H1 (cell line): ENCODE measurements around the gene GREM2. TPM values are rescaled to one million over a fixed set of nuclear protein-coding genes. Genes with fewer than 3 reads are reported as not detected.

ENCODE experiments used
- CTCF ChIA-PET: fragments of 300-600 bp; sonication (Branson Sonifier 250); formaldehyde crosslinking; loops from one replicate; lab custom pipeline; 2021; ENCODE audit not compliant: partially characterized antibody; lab: Charles Lee
- POLR2A ChIA-PET: fragments of 300-600 bp; sonication (Branson Sonifier 250); formaldehyde crosslinking; loops from one replicate; lab custom pipeline; 2021; ENCODE audit warnings: inconsistent platforms; ENCODE audit not compliant: partially characterized antibody; lab: Charles Lee
- DNase-seq, 2 experiments: peaks; one replicate each; pipeline versions ENCODE4 v3.0.0 to v3.0.0-alpha.2; 2010 to 2022; ENCODE audit warnings: low spot score in 2 of 2, low read depth in 1 of 2, mixed read lengths in 1 of 2
- FAIRE-seq: peaks from 2 replicates; lab custom pipeline; 2011; peaks lifted over from hg19 to GRCh38; lab: Jason Lieb, UNC
- H2AFZ ChIP-seq: 2 replicates; pipeline ENCODE4 v1.8.1; 2012; ENCODE audit warnings: low read length, inconsistent platforms
- H2AK5ac ChIP-seq: 2 replicates; pipeline ENCODE4 v1.6.1; 2013; ENCODE audit warnings: low read depth, low read length
- H2BK120ac ChIP-seq: replicated peaks from 2 replicates; pipeline ENCODE3; 2013; ENCODE audit warnings: low read depth, low read length, inconsistent platforms
- H2BK12ac ChIP-seq: 2 replicates; pipeline ENCODE4 v1.6.1; 2013; ENCODE audit warnings: low read depth, low read length
- H2BK15ac ChIP-seq: 2 replicates; pipeline ENCODE4 v1.6.1; 2013; ENCODE audit warnings: low read length
- H2BK20ac ChIP-seq: 2 replicates; pipeline ENCODE4 v1.6.1; 2013; ENCODE audit warnings: low read length
- H2BK5ac ChIP-seq: 2 replicates; pipeline ENCODE4 v1.6.1; 2013; ENCODE audit warnings: low read depth, low read length
- H3K14ac ChIP-seq: 2 replicates; pipeline ENCODE4 v1.6.1; 2013; ENCODE audit warnings: inconsistent platforms; ENCODE audit not compliant: insufficient read length
- H3K18ac ChIP-seq: 2 replicates; pipeline ENCODE4 v1.6.1; 2013; ENCODE audit warnings: low read length; ENCODE audit errors: extremely low read depth
- H3K23ac ChIP-seq: 2 replicates; pipeline ENCODE4 v1.6.1; 2013; ENCODE audit warnings: inconsistent platforms; ENCODE audit not compliant: insufficient read length
- H3K23me2 ChIP-seq: 2 replicates; pipeline ENCODE4 v1.6.1; 2013; ENCODE audit warnings: low read depth, low read length
- H3K27ac ChIP-seq: 2 replicates; pipeline ENCODE4 v1.6.1; 2011; ENCODE audit warnings: low read depth, low read length, inconsistent platforms
- H3K27me3 ChIP-seq, 4 experiments: replicated peaks in 1 of 4; 1 replicate in 1 of 4; 2 replicates in 3 of 4; pipeline versions ENCODE4 v1.6.1 to v1.8.1; 2011 to 2013; ENCODE audit warnings: low read length in 3 of 4, mild to moderate bottlenecking in 3 of 4, inconsistent platforms in 2 of 4, mixed read lengths in 2 of 4, moderate library complexity in 1 of 4; ENCODE audit not compliant: control insufficient read depth in 3 of 4, insufficient read depth in 3 of 4; ENCODE audit errors: extremely low read depth in 1 of 4
- H3K36me3 ChIP-seq, 4 experiments: 2 replicates each; pipeline versions ENCODE4 v1.6.1 to v1.8.1; 2011 to 2013; ENCODE audit warnings: mild to moderate bottlenecking in 4 of 4, low read length in 3 of 4, moderate library complexity in 2 of 4, control low read depth in 1 of 4, inconsistent platforms in 1 of 4; ENCODE audit not compliant: insufficient read depth in 4 of 4, control insufficient read depth in 2 of 4
- H3K4ac ChIP-seq: replicated peaks from 2 replicates; pipeline ENCODE3; 2013; ENCODE audit warnings: low read length, low read depth, mixed read lengths, inconsistent platforms; ENCODE audit not compliant: insufficient read length
- H3K4me1 ChIP-seq, 4 experiments: replicated peaks in 1 of 4; 1 replicate in 1 of 4; 2 replicates in 3 of 4; pipeline versions ENCODE4 v1.6.1 to v1.8.1; 2011 to 2013; ENCODE audit warnings: low read length in 3 of 4, inconsistent platforms in 2 of 4, mixed read lengths in 1 of 4; ENCODE audit not compliant: insufficient read depth in 4 of 4, control insufficient read depth in 3 of 4
- H3K4me2 ChIP-seq, 2 experiments: 2 replicates each; pipeline versions ENCODE4 v1.6.1 to v1.8.1; 2011 to 2013; ENCODE audit warnings: low read depth in 2 of 2, low read length in 2 of 2, control low read depth in 1 of 2, inconsistent platforms in 1 of 2, mild to moderate bottlenecking in 1 of 2; ENCODE audit not compliant: insufficient read depth in 1 of 2
- H3K4me3 ChIP-seq, 4 experiments: fragments of 200-600, 300-600 bp in 1 of 4; sonication (generic), shearing (Covaris generic), sonication (Bioruptor Twin) in 1 of 4; 2 replicates each; pipeline versions ENCODE4 v1.5.1 to v1.8.1; 2011 to 2016; ENCODE audit warnings: low read length in 4 of 4, low read depth in 3 of 4, control low read depth in 2 of 4, inconsistent platforms in 2 of 4, mild to moderate bottlenecking in 2 of 4, mixed read lengths in 1 of 4, moderate library complexity in 1 of 4; ENCODE audit not compliant: insufficient read depth in 2 of 4; ENCODE audit errors: extremely low read depth in 1 of 4
- H3K56ac ChIP-seq: replicated peaks from 2 replicates; pipeline ENCODE3; 2013; ENCODE audit warnings: low read depth, mild to moderate bottlenecking, mixed read lengths, low read length, inconsistent platforms; ENCODE audit not compliant: insufficient read length
- H3K79me1 ChIP-seq: 2 replicates; pipeline ENCODE4 v1.6.1; 2013; ENCODE audit warnings: low read depth, low read length, control low read depth
- H3K79me2 ChIP-seq, 2 experiments: 2 replicates each; pipeline versions ENCODE4 v1.6.1 to v1.8.1; 2012 to 2013; ENCODE audit warnings: low read length in 2 of 2, mild to moderate bottlenecking in 2 of 2, inconsistent platforms in 1 of 2; ENCODE audit not compliant: insufficient read depth in 2 of 2, control insufficient read depth in 1 of 2
- H3K9ac ChIP-seq, 4 experiments: replicated peaks in 1 of 4; 1 replicate in 1 of 4; 2 replicates in 3 of 4; pipeline versions ENCODE4 v1.6.1 to v1.8.1; 2011 to 2013; ENCODE audit warnings: low read depth in 3 of 4, low read length in 3 of 4, control low read depth in 2 of 4, mild to moderate bottlenecking in 2 of 4, moderate library complexity in 2 of 4, inconsistent platforms in 1 of 4; ENCODE audit errors: extremely low read depth in 1 of 4
- H3K9me3 ChIP-seq, 2 experiments: 2 replicates each; pipeline versions ENCODE4 v1.6.1 to v1.8.1; 2012 to 2013; ENCODE audit warnings: mild to moderate bottlenecking in 2 of 2, moderate library complexity in 2 of 2, control low read depth in 1 of 2, inconsistent platforms in 1 of 2, low read depth in 1 of 2, low read length in 1 of 2, mixed read lengths in 1 of 2; ENCODE audit not compliant: insufficient read depth in 2 of 2
- H4K20me1 ChIP-seq, 2 experiments: replicated peaks in 1 of 2; 2 replicates each; pipeline versions ENCODE3 to v1.8.1; 2011 to 2013; ENCODE audit warnings: inconsistent platforms in 2 of 2, low read length in 2 of 2, mild to moderate bottlenecking in 1 of 2; ENCODE audit not compliant: insufficient read depth in 2 of 2, control insufficient read depth in 1 of 2
- H4K5ac ChIP-seq: 2 replicates; pipeline ENCODE4 v1.6.1; 2013; ENCODE audit warnings: low read length, low read depth, mixed read lengths, inconsistent platforms; ENCODE audit not compliant: insufficient read length
- H4K8ac ChIP-seq: 2 replicates; pipeline ENCODE4 v1.8.0; 2013; ENCODE audit warnings: mild to moderate bottlenecking, moderate library complexity, low read length, inconsistent platforms; ENCODE audit not compliant: insufficient read depth; ENCODE audit errors: extremely low read depth
- H4K91ac ChIP-seq: replicated peaks from 2 replicates; pipeline ENCODE3; 2013; ENCODE audit warnings: low read length, mixed read lengths, inconsistent platforms; ENCODE audit not compliant: insufficient read length
- BCL11A ChIP-seq, 2 experiments: IDR thresholded peaks; one replicate each; pipeline ENCODE4 v1.6.1; 2011; ENCODE audit warnings: low read depth in 2 of 2, low read length in 2 of 2, mild to moderate bottlenecking in 2 of 2
- GTF2F1 ChIP-seq: IDR thresholded peaks from 2 replicates; pipeline ENCODE4 v1.6.1; 2012; ENCODE audit warnings: low read depth, low read length, improper control_type of control experiment, borderline replicate concordance
- WGBS, 2 experiments: shearing (Covaris generic) in 1 of 2; methylation state at CpG; one replicate each; pipeline versions ENCODE4 v1.1.6 to v1.1.7; 2013 to 2015; ENCODE audit warnings: low lambda C conversion rate in 2 of 2, mixed read lengths in 2 of 2, inconsistent platforms in 1 of 2, low coverage in 1 of 2, missing lambda C conversion rate in 1 of 2; ENCODE audit not compliant: insufficient replicate concordance in 2 of 2, insufficient coverage in 1 of 2, insufficient read length in 1 of 2; ENCODE audit errors: extremely low coverage in 1 of 2, missing lambda C conversion rate in 1 of 2; 5-methylcytosine and 5-hydroxymethylcytosine counted together
- polyA plus RNA-seq, 7 experiments: library from polyadenylated mRNA; depleted of rRNA in 3 of 7; stranded (reverse) in 5 of 7; unstranded in 2 of 7; fragments of >200 nt in 5 of 7; fragments of 200-250 nt in 2 of 7; gene quantifications; 1 replicate in 5 of 7; 2 replicates in 1 of 7; 4 replicates in 1 of 7; pipeline versions ENCODE4 v1.2.1 to v1.2.3, GENCODE V29; 2011 to 2013; ENCODE audit warnings: missing spikeins in 2 of 7, mixed read lengths in 2 of 7
- total RNA-seq: library from RNA; stranded (reverse); fragmentation: NEBNext Ultra II Directional; extraction: Animal tissue kit (Norgen Biotek cat#: 25700); gene quantifications from 2 replicates; pipeline ENCODE4 v1.2.1, GENCODE V29; 2021

GREM2 gene
- total and polyA plus RNA-seq, 2 of the 8 experiments (the other 6 are each of a cell fraction or from before 2014, with no cell fraction given) = 0.05 TPM; not detected in 1

DNA sequence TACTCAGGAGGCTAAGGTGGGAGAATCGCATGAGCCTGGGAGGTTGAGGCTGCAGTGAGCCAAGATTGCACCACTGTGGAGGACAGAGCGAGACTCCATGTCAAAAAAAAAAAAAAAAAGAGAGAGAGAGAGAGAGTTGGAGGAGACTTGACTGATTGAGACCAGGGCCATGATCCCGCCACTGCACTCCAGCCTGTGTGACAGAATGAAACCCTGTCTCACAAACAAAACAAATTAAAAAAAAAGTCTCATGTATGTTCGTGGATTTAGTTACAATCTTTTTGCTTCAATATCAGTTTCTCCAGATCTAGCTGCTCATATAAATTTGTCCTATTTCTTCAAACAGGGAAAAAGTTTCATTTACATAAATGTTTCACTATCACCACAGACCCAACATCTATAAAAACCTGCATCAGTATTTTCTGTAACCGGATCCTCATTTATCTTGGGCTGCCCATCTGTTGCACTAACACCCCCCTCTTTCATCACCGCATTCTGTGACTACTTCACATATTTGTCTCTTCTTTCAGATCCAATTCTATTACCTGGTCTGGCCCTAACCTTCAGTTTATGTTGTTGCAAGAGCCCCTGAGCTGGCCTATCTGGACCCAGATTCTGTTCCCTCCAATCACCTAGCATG lies 127.0 kb downstream of the GREM2 start:
- 93% methylated on average over 6 of the region's 6 CpGs; no CpG with 5 or more reads in 1 of the 2 experiments for WGBS, 2 experiments
- Histone ChIP-seq H3K27me3 (no peaks in the 10 kb centered on the region), H3K23ac (no peak overlapping the region), H2AFZ (no peak overlapping the region), H4K91ac (no peak overlapping the region), H3K4me3 (no peak overlapping the region), H2AK5ac (no peak overlapping the region), H2BK20ac (no peak overlapping the region), H3K4ac (no peak overlapping the region), H2BK5ac (no peak overlapping the region), H3K27ac (no peak overlapping the region), H3K9ac (no peak overlapping the region), H3K18ac (no peak overlapping the region), H3K4me1 (no peaks in the 10 kb centered on the region), H2BK15ac (no peak overlapping the region), H3K4me2 (no peak overlapping the region), H3K23me2 (no peaks in the 10 kb centered on the region), H2BK120ac (no peak overlapping the region), H4K8ac (no peak overlapping the region), H3K9me3 (no peaks in the 10 kb centered on the region), H3K79me1 (no peaks in the 10 kb centered on the region), H3K79me2 (no peaks in the 10 kb centered on the region), H3K36me3 (no peaks in the 10 kb centered on the region), H4K20me1 (no peaks in the 10 kb centered on the region), H3K56ac (no peak overlapping the region), H2BK12ac (no peak overlapping the region), H3K14ac (no peak overlapping the region), H4K5ac (no peak overlapping the region)
- CTCF ChIA-PET = interaction anchor here (0.7 to 1.4 kb wide), 2 partner anchors 15 to 28 kb away, joined by 3 read pairs; no protein-coding TSS in a partner anchor
- POLR2A ChIA-PET = no interaction called here
- DNase-seq = no peak
- FAIRE-seq = no peak
- TF ChIP-seq GTF2F1 (no peak), BCL11A (IDR thresholded peaks at IDR 0.05; ENCODE audit: low read depth in 2 of 2, low read length in 2 of 2) (no peak)
